OCI-M1 (cell line): ENCODE measurements around the gene DNAAF2.

Experiments
- DNase-seq: peaks from one replicate; lab custom pipeline; 2025; lab: John Stamatoyannopoulos, UW

The DNAAF2 gene

GRCh38 chr14:49584058-49584457 is 51.0 kb downstream of the DNAAF2 start:
- no peak for DNase-seq

- DNase-seq, result no peak
These were observed 51.4 kb downstream of the DNAAF2 start for GRCh38 chr14:49583629-49584028.

- no peak for DNase-seq
These were observed 52.7 kb downstream of the DNAAF2 start for GRCh38 chr14:49582113-49582977.

- no peak for DNase-seq
These were observed 53.6 kb downstream of the DNAAF2 start for GRCh38 chr14:49581209-49582112.

- DNase-seq, result no peak
These were observed 55.2 kb downstream of the DNAAF2 start for GRCh38 chr14:49579841-49580240.

GRCh38 chr14:49578141-49578540 is 56.9 kb downstream of the DNAAF2 start:
- no peak for DNase-seq
